Epithelial cell of esophagus (primary cell): ENCODE results near the gene TANGO2.

ENCODE experiments used
- DNase-seq: peaks from one replicate; pipeline ENCODE4 v3.0.0; 2010; ENCODE audit warnings: low read depth
- H3K4me3 ChIP-seq: 2 replicates; pipeline ENCODE4 v1.5.1; 2011; ENCODE audit warnings: mild to moderate bottlenecking, low read length, control low read depth
- TF ChIP-seq, protein P1 (sequence below): IDR thresholded peaks from 2 replicates; pipeline ENCODE4 v1.5.1; 2011; ENCODE audit warnings: low read depth, mild to moderate bottlenecking, low read length, control low read depth, inconsistent platforms; ENCODE audit not compliant: insufficient read depth; ENCODE audit errors: missing control alignments

TANGO2 gene

GRCh38 chr22:20003304-20003703 is 17.6 kb upstream of the TANGO2 start:
- no peak for DNase-seq
- TF ChIP-seq, protein P1, sequence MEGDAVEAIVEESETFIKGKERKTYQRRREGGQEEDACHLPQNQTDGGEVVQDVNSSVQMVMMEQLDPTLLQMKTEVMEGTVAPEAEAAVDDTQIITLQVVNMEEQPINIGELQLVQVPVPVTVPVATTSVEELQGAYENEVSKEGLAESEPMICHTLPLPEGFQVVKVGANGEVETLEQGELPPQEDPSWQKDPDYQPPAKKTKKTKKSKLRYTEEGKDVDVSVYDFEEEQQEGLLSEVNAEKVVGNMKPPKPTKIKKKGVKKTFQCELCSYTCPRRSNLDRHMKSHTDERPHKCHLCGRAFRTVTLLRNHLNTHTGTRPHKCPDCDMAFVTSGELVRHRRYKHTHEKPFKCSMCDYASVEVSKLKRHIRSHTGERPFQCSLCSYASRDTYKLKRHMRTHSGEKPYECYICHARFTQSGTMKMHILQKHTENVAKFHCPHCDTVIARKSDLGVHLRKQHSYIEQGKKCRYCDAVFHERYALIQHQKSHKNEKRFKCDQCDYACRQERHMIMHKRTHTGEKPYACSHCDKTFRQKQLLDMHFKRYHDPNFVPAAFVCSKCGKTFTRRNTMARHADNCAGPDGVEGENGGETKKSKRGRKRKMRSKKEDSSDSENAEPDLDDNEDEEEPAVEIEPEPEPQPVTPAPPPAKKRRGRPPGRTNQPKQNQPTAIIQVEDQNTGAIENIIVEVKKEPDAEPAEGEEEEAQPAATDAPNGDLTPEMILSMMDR = no peak
- no peak overlapping the region for H3K4me3 ChIP-seq

GRCh38 chr22:20004464-20004863 is 16.4 kb upstream of the TANGO2 start:
- H3K4me3 ChIP-seq = no peak overlapping the region
- DNase-seq = no peak
- TF ChIP-seq, protein P1 = no peak

GRCh38 chr22:20008221-20008995 is 12.5 kb upstream of the TANGO2 start:
- H3K4me3 ChIP-seq = no peak overlapping the region
- DNase-seq = peak; percentile 22
- TF ChIP-seq, protein P1 = no peak

DNA sequence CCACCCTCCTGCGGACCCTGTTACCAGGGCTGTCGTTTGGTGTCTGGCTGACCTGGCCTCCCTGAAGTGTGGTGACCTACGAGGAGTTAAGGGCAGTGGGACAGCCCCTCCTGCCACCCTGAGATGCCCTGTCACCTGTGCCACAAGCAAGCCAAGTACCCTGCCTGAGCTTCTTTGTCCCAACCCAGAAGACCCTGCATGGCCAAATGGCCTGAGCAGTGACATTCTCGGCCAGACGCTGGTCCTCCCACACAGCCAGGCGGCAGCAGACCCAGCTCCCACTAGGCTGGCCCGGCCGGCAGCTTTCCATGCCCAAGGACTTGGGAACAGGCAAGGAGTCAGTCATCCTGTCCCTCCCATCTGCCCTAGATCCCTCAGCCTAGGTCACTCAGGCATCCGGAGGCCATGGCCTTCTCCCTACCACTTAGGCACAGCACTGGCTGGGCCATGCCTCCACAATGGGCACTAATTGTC is 11.9 kb upstream of the TANGO2 start:
- no peak for DNase-seq
- H3K4me3 ChIP-seq = no peak overlapping the region
- TF ChIP-seq, protein P1 = no peak

DNA sequence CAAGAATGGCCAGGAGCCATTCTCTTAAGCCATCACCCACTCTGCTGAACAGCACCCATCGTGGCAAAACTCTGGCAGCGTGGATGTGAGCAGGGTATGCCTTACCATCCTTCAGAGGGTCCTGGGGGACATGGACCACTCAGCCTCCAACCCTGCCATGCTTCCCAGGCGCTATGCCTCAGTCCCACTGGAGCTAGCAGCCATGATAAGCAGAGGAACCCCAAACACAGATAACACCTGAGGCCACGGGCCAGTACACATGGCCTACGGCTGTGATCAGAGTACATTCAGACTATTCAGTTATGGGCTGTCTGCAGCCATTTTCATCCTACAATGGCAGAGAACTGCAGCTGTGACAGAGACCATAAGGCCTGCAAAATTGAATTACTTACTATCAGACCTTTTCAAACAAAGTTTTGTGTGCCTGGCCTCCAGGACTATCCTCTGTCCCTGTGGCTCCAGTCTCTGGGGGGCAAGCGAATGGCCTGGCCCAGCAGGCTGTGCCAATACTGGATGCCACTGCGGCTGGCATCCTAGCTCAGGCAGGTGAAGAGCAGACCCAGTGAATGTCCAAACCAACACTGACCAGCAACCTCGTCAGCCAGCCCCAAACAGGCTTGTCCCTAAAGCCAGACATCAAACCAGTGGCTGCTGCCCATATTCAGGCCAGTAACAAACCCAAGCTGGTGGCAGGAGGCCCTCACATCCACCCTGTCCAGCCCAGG is 11.2 kb upstream of the TANGO2 start:
- no peak for DNase-seq
- TF ChIP-seq, protein P1 = no peak
- H3K4me3 ChIP-seq = no peak overlapping the region

GRCh38 chr22:20010307-20011122 is 10.4 kb upstream of the TANGO2 start:
- peak; percentile 56 for DNase-seq
- H3K4me3 ChIP-seq = no peak overlapping the region
- TF ChIP-seq, protein P1 = no peak
